ENCODE data around the gene TMEM209.
"Not testable (repeated sequence)": the region's sequence is repeated elsewhere in the genome, so short reads cannot be mapped to it uniquely, and the experiment has no call there.

TMEM209 gene

GRCh38 chr7:130226333-130226732, 21.1 kb upstream of the TMEM209 start:
- no peak overlapping the region for H3K4me3 Mint-ChIP-seq
- no peaks in the 10 kb centered on the region for H3K9me3 Mint-ChIP-seq
- H3K27me3 Mint-ChIP-seq: no peaks in the 10 kb centered on the region
- no peak overlapping the region for H3K27ac Mint-ChIP-seq
- H3K36me3 Mint-ChIP-seq: no peaks in the 10 kb centered on the region
- no peaks in the 10 kb centered on the region for H3K4me1 Mint-ChIP-seq

DNA sequence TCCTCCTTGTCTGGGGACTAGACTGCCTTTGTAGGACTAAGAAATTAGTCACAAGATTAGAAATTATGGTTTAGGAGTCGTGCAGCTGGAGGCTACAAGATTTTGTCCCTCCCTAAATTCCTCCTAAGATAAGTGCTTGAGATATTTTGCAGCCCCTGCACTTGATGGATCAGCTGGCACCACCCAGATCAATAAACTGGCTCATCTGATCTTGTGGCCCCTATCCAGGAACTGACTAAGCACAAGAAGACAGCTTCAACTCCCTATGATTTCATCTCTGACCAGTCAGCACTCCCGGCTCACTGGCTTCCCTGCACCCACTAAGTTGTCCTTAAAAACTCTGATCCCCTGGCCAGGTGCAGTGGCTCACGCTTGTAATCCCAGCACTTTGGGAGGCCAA, 19.7 kb upstream of the TMEM209 start:
- H3K27me3 Mint-ChIP-seq, H3K27ac Mint-ChIP-seq, H3K4me1 Mint-ChIP-seq, H3K36me3 Mint-ChIP-seq, H3K9me3 Mint-ChIP-seq, H3K4me3 Mint-ChIP-seq: not testable (repeated sequence)

DNA sequence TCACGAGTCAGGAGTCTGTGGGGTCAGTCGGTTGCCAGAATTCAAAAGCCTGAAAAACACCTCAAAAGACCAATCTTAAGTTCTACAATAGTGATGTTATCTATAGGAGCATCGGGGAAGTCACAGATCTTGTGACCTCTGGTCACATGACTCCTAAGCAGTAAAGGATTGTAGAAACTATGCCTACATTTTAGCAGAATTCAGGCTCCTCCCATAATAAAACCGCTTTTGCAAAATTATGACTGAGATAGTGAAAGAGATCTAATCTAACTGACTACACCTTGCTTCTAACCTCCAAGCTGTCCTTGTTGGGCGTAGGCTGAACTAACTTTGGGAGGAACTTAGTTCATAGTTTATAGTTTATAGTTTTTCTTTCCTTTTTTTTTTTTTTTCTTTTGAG, 19.0 kb upstream of the TMEM209 start:
- Mint-ChIP-seq H3K36me3 (no peaks in the 10 kb centered on the region), H3K27ac (no peak overlapping the region), H3K4me1 (no peaks in the 10 kb centered on the region), H3K27me3 (no peaks in the 10 kb centered on the region), H3K4me3 (no peak overlapping the region), H3K9me3 (no peaks in the 10 kb centered on the region)

GRCh38 chr7:130223646-130224045, 18.4 kb upstream of the TMEM209 start:
- Mint-ChIP-seq H3K27ac (no peak overlapping the region), H3K4me3 (no peak overlapping the region), H3K9me3 (no peaks in the 10 kb centered on the region), H3K27me3 (no peaks in the 10 kb centered on the region), H3K4me1 (no peaks in the 10 kb centered on the region), H3K36me3 (no peaks in the 10 kb centered on the region)

DNA sequence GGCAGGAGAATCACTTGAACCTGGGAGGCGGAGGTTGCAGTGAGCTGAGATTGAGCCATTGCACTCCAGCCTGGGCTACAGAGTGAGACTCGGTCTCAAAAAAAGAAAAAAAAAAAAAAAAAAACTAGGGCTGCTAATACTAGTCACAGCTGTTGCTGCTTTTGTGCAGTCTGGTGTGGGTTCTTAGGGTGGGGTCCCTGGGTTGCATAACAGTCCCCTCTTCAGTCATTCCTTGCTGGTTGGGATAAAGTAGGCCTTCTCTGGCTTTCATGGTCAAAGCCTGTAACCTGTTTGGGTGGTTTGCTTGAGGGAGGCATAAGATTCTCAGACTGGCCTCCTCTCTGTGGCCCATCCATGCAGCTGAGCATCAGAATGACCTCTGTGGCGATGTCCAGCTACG, 16.5 kb upstream of the TMEM209 start:
- no peak overlapping the region for H3K4me3 Mint-ChIP-seq
- H3K4me1 Mint-ChIP-seq: no peaks in the 10 kb centered on the region
- H3K9me3 Mint-ChIP-seq: no peaks in the 10 kb centered on the region
- H3K27ac Mint-ChIP-seq: no peak overlapping the region
- no peaks in the 10 kb centered on the region for H3K36me3 Mint-ChIP-seq
- no peaks in the 10 kb centered on the region for H3K27me3 Mint-ChIP-seq

DNA sequence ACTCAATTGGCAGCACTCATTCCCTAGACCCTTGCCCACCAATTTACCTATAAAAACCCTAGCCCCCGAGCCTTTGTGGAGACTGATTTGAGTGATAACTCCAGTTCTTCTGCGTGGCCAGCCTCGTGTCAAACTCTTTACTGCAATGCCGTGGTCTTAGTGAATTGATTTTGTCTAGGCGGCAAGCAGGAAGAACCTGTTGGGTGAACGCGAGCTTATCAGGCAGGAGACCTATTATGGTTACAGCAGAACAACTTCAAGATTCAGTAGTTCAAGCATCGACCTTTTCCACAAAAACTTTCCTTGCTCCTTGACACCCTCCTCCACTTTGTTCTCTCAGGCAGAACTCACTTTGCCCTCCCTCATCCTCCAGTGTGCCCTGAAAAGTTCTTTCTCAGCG, 14.7 kb upstream of the TMEM209 start:
- H3K4me1 Mint-ChIP-seq: no peaks in the 10 kb centered on the region
- no peaks in the 10 kb centered on the region for H3K9me3 Mint-ChIP-seq
- no peak overlapping the region for H3K4me3 Mint-ChIP-seq
- no peaks in the 10 kb centered on the region for H3K36me3 Mint-ChIP-seq
- H3K27me3 Mint-ChIP-seq: no peaks in the 10 kb centered on the region
- H3K27ac Mint-ChIP-seq: no peak overlapping the region

DNA sequence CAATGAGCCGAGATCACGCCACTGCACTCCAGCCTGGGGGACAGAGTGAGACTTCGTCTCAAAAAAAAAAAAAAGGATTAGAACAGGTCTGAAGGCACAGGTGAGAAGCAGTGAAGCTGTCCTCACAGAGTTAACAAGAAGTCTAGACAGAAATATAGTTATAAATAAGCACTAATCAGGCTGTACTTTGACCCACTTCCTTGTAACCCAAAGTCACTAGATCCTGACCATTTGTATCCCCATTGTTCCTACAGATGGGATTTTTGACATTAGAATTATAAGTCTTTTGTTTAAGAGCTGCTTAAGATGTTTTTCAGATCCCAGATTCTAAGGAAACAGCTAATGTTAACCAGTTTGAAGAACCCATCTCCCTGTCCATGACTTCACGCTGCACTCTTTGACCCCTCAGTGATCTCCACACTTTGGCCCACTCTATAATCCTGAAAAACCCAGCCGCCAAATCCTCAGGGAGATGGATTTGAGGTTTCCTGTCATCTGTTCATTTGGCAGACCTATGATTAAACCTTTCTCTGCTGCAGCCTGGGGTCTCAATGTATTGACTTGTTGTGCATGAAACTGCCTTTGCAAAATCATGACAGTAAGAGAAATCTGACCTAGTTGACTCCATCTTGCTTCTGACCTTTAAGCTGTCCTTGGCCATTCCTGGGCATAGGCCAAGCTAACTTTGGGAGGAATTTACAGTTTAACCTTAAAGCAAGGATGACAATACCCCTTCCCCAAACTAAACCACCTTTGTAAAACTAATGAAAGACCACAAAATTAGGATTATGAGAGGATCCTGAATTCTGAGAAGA, 13.8 kb upstream of the TMEM209 start:
- Mint-ChIP-seq H3K36me3 (no peaks in the 10 kb centered on the region), H3K27ac (no peak overlapping the region), H3K9me3 (no peaks in the 10 kb centered on the region), H3K4me1 (no peaks in the 10 kb centered on the region), H3K27me3 (no peaks in the 10 kb centered on the region), H3K4me3 (no peak overlapping the region)

DNA sequence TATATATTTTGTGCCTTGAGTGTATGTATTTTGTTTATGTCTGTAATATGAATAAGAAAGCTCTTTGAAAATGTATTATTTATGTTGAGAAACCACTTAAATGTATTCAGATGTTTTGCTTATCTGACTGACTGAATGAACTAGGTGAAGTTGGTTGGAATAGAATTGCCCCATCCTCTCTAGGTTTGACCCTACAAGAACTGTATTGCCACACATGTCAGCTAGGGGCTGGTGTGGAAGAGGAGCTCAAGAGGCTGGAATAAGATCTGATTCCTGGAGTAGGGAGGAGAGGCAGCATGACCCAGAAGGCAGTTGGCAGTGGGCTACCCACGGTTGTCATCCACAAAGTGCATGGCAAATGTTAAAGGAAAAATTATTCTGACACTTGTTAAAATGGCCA, 11.5 kb upstream of the TMEM209 start:
- Mint-ChIP-seq H3K27me3 (peaks cover 3% of the 10 kb centered on the region), H3K9me3 (no peaks in the 10 kb centered on the region), H3K4me1 (no peaks in the 10 kb centered on the region), H3K36me3 (no peaks in the 10 kb centered on the region), H3K4me3 (no peak overlapping the region), H3K27ac (no peak overlapping the region)

DNA sequence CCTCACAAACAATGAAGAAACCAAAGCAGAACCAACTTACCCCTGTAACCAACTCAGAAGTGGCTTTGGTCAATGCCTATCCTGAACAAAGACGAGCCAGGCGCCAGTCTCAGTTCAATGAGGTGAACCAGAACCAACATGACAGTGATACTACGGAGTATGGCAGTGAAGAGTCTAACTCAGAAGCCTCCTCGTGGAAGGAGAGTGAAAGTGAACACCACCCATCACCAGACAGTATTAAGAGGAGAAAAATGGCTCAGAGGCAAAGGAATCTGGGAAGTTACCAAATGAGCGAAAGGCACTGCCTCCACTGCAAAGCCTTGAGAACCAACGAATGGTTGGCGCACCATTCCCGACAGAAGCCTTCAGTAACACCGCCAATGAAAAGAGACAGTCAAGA, 10.8 kb upstream of the TMEM209 start:
- no peaks in the 10 kb centered on the region for H3K4me1 Mint-ChIP-seq
- no peaks in the 10 kb centered on the region for H3K36me3 Mint-ChIP-seq
- no peak overlapping the region for H3K4me3 Mint-ChIP-seq
- H3K27me3 Mint-ChIP-seq: peaks cover 3% of the 10 kb centered on the region
- no peaks in the 10 kb centered on the region for H3K9me3 Mint-ChIP-seq
- no peak overlapping the region for H3K27ac Mint-ChIP-seq

GRCh38 chr7:130213828-130214227, 8.6 kb upstream of the TMEM209 start:
- Mint-ChIP-seq H3K9me3 (no peaks in the 10 kb centered on the region), H3K27ac (no peak overlapping the region), H3K36me3 (no peaks in the 10 kb centered on the region), H3K27me3 (peaks cover 3% of the 10 kb centered on the region), H3K4me1 (no peaks in the 10 kb centered on the region), H3K4me3 (no peak overlapping the region)

- peaks cover 3% of the 10 kb centered on the region for H3K27me3 Mint-ChIP-seq
- peaks cover 6% of the 10 kb centered on the region for H3K4me1 Mint-ChIP-seq
- no peaks in the 10 kb centered on the region for H3K9me3 Mint-ChIP-seq
- no peak overlapping the region for H3K27ac Mint-ChIP-seq
- H3K36me3 Mint-ChIP-seq: no peaks in the 10 kb centered on the region
- no peak overlapping the region for H3K4me3 Mint-ChIP-seq
Observed at GRCh38 chr7:130210181-130210935, 5.2 kb upstream of the TMEM209 start.

DNA sequence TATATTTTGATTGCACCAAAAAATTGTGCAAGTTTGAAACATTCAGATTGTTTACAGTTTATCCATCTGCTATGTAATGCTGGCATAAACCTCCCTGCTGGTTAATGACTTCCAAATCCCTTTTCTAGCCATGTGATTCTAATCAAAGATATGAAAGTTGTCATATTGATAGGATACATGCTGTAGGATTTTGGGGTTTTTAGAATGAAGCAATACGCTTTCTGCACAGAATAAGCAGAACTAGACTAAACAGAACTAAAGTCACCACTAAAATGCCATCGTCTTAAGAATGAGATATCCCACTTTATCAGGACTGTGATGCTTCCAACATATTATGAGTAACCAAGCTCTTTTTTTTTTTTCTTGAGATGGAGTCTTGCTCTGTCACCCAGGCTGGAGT, 3.3 kb upstream of the TMEM209 start:
- H3K4me3 Mint-ChIP-seq: no peak overlapping the region
- peaks cover 3% of the 10 kb centered on the region for H3K27me3 Mint-ChIP-seq
- H3K9me3 Mint-ChIP-seq: no peaks in the 10 kb centered on the region
- H3K36me3 Mint-ChIP-seq: peaks cover 3% of the 10 kb centered on the region
- H3K27ac Mint-ChIP-seq: no peak overlapping the region
- peaks cover 15% of the 10 kb centered on the region for H3K4me1 Mint-ChIP-seq

- peaks cover 8% of the 10 kb centered on the region for H3K36me3 Mint-ChIP-seq
- H3K27me3 Mint-ChIP-seq: peaks cover 3% of the 10 kb centered on the region
- H3K4me3 Mint-ChIP-seq: peak within 1 kb of the TSS; percentile 7
Observed at GRCh38 chr7:130207642-130208041, 2.4 kb upstream of the TMEM209 start, which contains the start of gene SSMEM1. Gene SSMEM1, plus strand, starts transcription at chr7:130207860. Its CDS starts 51 bp downstream, at chr7:130207911.

DNA sequence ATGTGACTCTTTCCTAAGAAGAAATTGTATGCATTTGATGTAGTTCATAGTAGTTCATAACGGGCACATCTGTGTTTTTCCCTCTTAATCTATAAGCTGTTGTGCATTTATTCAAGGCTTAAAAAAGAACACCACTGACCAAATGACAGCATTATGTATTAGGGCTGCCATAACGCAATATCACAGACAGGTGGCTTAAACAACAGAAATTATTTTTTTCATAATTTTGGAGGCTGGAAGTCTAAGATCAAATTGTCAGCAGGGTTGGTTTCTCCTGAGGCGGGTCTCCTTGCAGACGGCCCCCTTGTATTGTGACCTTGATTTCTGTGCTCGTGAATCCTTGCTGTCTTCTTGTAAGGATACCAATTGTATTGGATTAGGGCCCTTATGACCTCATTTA, 1.8 kb upstream of the TMEM209 start:
- H3K27ac Mint-ChIP-seq: no peak overlapping the region
- no peaks in the 10 kb centered on the region for H3K9me3 Mint-ChIP-seq
- peaks cover 21% of the 10 kb centered on the region for H3K4me1 Mint-ChIP-seq
- H3K4me3 Mint-ChIP-seq: peak overlapping the region; percentile 7
- peaks cover 12% of the 10 kb centered on the region for H3K36me3 Mint-ChIP-seq
- H3K27me3 Mint-ChIP-seq: peaks cover 2% of the 10 kb centered on the region

More at GRCh38 chr7:130207642-130208041, 2.4 kb upstream of the TMEM209 start, which contains the start of gene SSMEM1:
- Mint-ChIP-seq H3K27ac (no peak within 1 kb of the TSS), H3K9me3 (no peaks in the 10 kb centered on the region), H3K4me1 (peaks cover 21% of the 10 kb centered on the region)

GRCh38 chr7:130201796-130202195, 3.4 kb downstream of the TMEM209 start:
- Mint-ChIP-seq H3K4me1 (peaks cover 43% of the 10 kb centered on the region), H3K36me3 (peaks cover 27% of the 10 kb centered on the region), H3K27ac (no peak overlapping the region), H3K27me3 (no peaks in the 10 kb centered on the region), H3K4me3 (no peak overlapping the region), H3K9me3 (no peaks in the 10 kb centered on the region)

DNA sequence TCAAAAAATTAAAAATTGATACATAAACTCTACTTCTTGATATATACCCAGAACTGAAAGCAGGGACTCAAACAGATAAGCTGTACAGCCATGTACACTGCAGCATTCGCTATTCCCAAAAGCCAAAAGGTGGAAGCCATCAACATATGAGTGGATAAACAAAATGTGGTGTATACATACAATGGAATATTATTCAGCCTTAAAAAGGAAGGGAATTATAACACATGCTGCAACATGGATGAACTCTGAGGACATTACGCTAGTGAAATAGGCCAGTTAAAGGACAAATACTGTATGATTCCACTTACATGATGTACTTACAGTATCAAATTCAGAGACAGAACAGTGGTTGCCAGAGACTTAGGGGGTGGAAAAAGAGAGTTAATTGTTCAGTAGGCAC, 8.1 kb downstream of the TMEM209 start:
- Mint-ChIP-seq H3K4me3 (no peak overlapping the region), H3K4me1 (peaks cover 22% of the 10 kb centered on the region), H3K9me3 (no peaks in the 10 kb centered on the region), H3K27me3 (no peaks in the 10 kb centered on the region), H3K36me3 (peaks cover 22% of the 10 kb centered on the region), H3K27ac (no peak overlapping the region)

Measured in activated naive CD4-positive, alpha-beta T cell treated with anti-CD3 and anti-CD28 coated beads, Interleukin-2, amount 50 U/mL, for 24 hours (primary cell).